ENCODE data around the gene TRPM8.
"Not testable (repeated sequence)": the region's sequence is repeated elsewhere in the genome, so short reads cannot be mapped to it uniquely, and the experiment has no call there.

The TRPM8 gene

DNA sequence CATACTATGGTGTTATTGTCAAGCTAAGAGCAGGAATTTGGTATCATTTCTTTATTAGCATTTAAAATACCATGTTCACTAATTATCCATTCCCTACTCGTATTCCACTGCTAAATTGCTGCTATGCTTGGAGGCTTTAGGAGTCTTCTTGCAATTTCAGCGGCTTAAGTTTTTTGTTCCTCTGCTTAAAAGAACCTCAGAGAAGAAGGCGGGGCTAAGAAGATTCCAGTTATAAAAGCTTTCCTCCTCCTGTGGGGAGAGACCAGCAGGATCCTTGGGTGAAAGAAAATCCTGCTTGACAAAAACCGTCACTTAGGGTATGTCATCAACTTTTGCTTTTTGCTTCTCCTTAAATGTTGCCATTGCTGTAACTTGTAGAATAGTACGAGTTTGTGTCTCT lies at the start of gene TRPM8:
Gene TRPM8, plus strand, starts transcription at position 258 of the 400 bp plus-strand sequence. CDS start 9,165 bp downstream, outside the sequence.
- no peak for DNase-seq (ENCODE audit: low read depth)

DNA sequence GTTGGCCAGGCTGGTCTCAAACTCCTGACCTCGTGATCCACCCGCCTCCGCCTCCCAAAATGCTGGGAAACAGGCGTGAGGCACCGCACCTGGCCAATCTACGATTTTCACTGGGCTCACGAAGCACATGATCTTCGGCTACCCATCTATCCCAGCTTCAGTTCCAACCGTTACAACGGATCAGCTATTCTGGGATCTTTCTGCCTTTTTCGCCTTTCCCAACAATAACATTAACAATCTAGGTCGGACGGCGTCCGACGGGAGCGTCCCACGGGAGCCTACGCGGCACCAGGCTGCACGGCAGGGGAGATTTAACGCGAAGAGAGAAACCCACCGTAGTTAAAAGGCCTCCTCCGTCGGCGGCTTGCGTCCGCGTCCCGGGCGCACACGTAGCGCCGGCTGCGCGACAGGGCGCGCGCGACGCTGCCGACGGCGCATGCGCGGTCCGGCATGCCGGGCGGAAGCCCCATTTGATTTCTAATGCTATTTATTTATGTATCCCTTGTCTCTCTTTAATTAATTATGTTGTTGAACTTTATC lies 49.1 kb upstream of the TRPM8 start, which contains the start of gene MSL3B:
Gene MSL3B, minus strand, starts transcription at position 394 of the 540 bp plus-strand sequence.
- peak; percentile 33 for DNase-seq (ENCODE audit: low read depth)

DNA sequence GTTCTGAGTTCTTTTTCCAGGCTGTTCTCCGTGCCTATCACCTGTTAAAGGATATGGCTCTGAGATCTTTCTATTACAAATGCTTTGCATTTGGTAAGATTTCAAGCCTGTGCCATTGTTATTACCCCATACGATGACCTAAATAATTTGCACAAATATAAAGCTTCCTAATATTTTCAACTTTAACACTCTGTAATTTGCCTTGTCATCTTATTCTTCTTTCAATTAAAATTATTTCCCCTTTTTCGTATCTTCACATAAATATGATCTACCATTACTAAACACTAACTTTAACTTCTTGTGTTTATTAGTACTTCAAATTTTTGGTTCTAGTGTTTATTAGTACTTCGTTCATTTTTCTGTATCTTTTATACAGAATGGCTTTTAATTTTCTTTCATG lies 45.7 kb upstream of the TRPM8 start:
- no peak for DNase-seq (ENCODE audit: low read depth)

GRCh38 chr2:233872125-233872524 lies 45.0 kb upstream of the TRPM8 start:
- not testable (repeated sequence) for DNase-seq (ENCODE audit: low read depth)

DNA sequence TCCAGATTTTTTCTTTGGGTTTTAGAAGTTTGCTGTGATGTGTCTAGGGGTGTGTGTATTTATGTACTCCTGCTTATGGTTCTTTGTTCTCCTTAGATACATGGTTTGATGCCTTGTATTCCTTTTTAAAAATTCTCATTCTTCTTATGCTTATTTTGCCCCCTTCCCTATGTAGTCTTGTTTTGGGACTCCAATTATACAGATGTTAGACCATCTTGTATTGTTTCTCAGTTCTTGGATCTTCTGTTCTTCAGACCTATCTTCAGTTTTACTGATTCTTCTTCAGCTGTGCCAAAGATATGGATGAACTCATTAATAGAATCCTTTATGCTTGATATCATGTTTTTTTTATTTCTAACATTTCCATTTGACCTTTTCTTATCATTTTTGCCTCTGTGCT lies 34.8 kb upstream of the TRPM8 start:
- DNase-seq (ENCODE audit: low read depth) = no peak

GRCh38 chr2:233892793-233893192 lies 24.4 kb upstream of the TRPM8 start:
- no peak for DNase-seq (ENCODE audit: low read depth)

- not testable (repeated sequence) for DNase-seq (ENCODE audit: low read depth)
These were observed 20.9 kb upstream of the TRPM8 start for GRCh38 chr2:233896253-233896652.

DNA sequence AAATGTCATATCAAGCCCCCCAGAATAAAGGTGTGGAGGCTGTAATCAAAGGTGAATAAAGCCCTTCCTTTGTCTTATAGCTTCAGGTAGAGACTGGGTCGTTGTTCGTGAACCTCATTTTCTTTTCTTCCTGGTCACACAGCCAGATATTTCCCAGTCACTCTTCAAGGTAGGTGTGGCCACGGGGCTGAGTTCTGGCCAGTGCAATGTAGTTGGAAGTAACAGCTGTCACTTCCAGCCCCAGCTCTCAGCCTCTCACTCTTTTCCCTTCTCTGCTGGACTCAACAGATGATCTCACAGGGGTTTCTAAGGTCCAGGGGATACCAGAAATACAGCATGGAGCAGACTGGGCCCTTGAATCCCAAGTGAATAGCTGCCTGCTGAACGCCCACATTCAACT lies 15.8 kb upstream of the TRPM8 start:
- no peak for DNase-seq (ENCODE audit: low read depth)

DNA sequence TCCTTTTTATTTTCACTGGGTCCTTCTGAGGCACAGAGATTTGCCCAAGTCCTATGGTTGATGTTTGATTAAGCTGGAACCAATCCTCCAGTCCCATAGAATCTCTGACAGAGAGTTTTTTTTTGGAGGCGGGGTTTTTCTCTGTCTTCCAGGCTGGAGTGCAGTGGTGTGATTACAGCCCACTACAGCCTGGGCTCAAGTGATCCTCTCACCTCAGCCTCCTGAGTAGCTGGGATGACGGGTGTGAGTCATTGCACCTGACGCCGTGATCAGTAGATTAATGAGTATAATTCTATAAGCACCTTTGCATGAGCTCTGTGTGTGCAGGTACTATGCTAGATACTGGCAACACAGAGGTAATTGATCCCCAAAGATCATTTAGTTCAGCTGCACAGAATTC lies 15.3 kb upstream of the TRPM8 start:
- DNase-seq (ENCODE audit: low read depth) = no peak

DNA sequence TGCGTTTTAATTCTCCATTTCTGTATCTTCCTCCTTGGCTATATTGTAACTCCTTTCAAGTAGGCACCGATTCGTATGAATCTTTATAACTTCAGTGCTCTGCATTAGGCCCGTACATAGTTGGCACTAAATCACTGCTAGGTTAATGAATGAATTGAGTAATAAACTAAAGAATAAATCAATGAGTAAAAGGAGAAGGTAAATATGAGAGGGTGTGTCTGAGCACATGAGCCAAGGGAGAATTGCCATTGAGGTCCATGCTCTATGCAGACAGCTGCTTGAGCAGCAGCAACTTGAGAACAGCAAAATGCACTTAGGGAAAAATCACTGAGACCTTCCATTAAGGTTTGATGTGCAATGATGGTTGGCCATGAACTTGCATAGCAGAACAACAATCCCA lies 11.2 kb upstream of the TRPM8 start:
- DNase-seq (ENCODE audit: low read depth) = no peak

- DNase-seq (ENCODE audit: low read depth) = no peak
These were observed 9.5 kb upstream of the TRPM8 start for GRCh38 chr2:233907627-233908026.

- DNase-seq (ENCODE audit: low read depth) = no peak
These were observed 4.3 kb upstream of the TRPM8 start for GRCh38 chr2:233912691-233913423.

DNA sequence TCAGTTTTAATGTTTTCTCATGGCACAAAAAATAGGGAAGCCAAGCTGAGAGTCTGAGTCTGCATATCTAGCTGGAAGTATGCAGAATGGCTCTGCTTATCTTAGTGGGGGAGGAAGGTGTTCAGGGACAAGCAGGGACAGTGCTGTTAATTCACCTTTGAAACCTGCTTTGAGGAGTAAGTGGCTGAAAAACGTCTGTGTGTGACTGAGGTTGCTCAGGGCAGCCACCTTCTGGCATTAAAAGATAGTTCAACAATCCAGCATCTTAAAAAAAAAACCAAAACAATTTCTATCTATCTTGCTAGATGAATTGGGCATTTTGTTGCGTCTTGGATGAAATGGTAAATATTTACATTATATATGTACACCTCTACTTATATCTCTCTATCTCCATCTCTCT lies 2.0 kb upstream of the TRPM8 start:
- no peak for DNase-seq (ENCODE audit: low read depth)

GRCh38 chr2:233919319-233919718 lies 2.1 kb downstream of the TRPM8 start:
- DNase-seq (ENCODE audit: low read depth) = no peak

GRCh38 chr2:233919938-233920337 lies 2.8 kb downstream of the TRPM8 start:
- no peak for DNase-seq (ENCODE audit: low read depth)

DNA sequence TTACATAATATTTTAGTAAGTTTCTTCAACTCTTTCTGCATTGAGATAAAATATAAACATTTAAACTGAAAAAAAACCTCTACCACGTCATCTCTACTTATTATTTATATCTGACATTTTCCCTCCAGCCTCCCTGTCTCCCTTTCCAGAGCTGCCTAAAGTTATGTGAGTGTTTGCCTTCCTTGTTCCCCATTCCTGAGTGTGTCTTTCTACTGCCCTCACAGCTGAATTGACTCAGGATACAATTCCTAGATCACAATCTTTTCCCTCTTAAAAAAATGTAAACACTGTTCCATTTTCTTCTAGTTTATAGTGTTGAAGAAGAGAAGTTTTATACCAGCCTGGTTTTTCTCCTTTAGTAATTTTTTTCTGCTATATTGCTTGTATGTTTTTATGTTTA lies 5.3 kb downstream of the TRPM8 start:
- no peak for DNase-seq (ENCODE audit: low read depth)

GRCh38 chr2:233925402-233925801 lies 8.2 kb downstream of the TRPM8 start:
- DNase-seq (ENCODE audit: low read depth) = no peak

DNA sequence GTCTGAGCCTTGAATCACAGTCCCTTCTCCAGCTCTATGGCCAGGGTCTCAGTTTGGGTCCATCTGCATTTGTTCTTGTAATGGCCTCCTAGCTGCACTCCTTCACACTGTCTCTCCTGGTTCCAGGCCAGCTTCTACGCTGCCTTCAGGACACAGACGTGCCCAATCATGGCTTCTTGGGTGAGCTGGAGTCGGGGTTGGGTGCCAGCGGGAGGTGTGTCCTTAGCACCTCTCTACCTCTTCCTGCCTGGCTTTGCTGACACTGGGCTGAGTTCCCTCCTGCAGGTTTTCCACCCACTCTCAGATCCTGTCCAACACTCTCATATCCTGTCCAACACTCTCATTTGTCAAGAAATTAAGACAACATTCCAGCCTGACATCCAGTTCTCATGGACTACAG lies 9.6 kb downstream of the TRPM8 start:
- DNase-seq (ENCODE audit: low read depth) = no peak

DNA sequence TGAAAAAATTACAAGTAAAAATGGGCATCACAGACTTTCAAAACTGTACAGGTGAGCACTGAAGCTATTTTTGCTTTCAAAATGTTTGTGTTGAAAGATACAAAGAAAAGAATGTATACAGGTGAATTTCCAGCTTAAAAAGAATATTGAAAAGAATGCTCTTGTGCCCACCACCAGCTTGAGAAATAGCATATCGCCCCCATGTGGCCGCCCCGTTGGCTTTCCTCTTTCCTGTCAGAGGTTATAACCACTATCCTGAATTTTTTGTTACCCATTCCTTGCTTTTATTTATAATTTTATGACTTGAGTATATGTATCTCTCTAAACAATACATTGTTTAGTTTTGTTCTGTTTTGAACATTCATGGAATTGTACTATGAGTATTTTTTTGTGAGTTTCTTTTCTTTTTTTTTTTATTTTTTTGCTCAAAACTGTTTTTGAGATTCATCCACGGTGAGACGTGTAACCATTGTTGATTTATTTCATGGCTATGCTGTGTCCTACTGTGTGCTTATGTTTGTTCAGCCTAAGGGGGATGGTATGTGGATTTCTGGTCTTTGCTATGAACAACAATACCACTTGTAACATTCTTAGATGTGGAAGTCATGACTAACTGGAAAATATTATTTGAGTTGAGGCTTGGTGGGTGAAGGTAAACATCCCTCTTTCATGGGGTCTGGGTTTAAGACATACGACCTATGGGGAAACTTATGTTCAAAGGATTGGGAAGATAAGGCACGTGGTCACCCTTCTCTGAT lies 11.6 kb downstream of the TRPM8 start:
- DNase-seq (ENCODE audit: low read depth) = no peak

DNA sequence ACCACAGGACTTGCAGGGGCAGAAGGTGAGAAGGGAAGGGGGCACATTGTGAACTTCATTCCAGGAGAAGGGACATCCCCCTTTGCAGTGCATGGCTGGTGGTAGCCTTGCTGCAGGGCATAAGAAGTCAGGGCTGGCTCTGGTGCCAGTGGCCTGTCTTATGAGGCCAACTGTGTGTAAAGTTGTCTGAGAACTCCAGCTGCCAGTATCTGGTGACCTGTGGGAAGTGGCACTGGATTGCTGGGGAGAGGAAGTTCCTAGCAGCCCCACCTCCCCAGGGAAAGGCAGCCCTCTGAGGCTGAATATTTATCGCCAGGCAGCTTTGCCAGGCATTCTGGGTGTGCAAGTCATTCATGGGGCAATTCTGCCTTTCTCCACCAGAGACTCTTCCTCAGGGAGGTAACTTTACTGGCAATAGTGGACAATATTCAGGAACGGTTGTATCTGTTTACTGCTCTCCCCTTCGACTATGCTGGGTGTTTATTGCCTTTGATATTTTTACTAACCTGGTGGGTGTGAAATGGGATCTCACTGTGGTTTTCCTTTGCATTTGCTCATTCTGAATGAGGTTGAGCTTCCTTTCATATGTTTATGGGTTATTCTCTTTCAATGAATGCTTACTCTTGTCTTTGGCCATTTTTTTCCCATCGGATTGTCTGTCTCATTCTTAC lies 12.3 kb downstream of the TRPM8 start:
- no peak for DNase-seq (ENCODE audit: low read depth)

DNA sequence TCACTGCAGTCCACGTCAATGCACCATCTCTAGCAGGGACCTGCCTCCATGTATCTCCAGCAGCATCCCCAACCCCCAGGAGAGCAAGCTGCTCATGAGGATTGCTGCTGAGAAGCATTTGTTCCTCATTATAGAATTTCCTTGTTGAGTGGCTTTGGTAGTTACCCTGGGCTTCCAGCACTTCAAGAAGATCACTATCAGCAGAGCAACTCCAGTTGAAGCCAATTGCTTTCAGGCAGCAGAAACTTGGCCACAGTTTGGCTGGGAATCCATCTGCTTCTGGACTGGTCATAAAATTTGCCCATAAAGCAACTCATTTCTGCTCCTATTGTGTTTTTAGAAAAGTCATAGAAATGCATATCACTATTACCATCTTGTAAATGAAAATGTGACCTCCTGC lies 17.4 kb downstream of the TRPM8 start:
- DNase-seq (ENCODE audit: low read depth) = no peak

DNA sequence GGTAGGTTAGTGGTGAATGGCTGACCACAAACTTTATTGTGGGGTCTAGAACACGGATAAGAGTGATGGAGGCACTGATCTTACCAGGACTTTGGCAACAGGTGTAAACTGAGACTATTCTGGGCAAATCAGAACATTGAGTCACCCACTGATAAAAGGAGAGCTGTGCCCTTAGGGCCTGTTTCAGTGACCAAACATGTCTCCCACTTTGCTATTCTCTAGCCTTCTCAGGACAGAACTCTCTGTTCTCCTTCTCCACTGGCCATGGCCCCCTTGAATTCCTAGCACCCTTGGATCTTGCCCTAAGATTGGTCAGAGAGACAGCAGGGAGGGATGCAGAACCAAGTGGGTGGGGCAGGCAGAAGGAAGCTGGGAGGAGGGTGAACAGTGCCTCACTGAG lies 18.3 kb downstream of the TRPM8 start:
- no peak for DNase-seq (ENCODE audit: low read depth)

DNA sequence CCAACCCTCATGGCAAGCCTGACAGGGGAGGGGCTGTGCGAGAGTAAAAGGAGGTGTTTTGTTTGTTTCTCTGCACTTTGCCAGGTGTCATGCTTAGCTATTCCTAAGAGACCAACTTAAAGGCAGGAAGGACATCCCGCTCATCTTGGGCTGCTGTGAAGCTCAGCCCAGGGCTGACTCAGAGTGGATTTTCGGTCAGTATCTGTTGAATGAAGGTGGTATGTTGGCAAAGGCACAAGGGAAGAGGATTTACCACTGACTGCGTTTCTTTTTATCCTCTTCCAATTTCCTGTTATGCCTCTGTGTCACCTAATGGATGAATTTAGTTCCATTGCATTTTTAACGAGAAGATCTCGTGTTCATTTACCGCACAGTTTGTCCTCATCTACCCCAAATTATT lies 18.9 kb downstream of the TRPM8 start:
- no peak for DNase-seq (ENCODE audit: low read depth)

Measured in activated gamma-delta T cell treated with anti-CD3 and anti-CD28 coated beads, Interleukin-2, amount 50 U/mL, for 16 hours (primary cell).